ENCODE measurements around the gene HIC1. TPM values are rescaled to one million over a fixed set of nuclear protein-coding genes. Genes with fewer than 3 reads are reported as not detected.

HIC1 gene
- total and polyA plus RNA-seq, 3 experiments from 2014 or later, result 1.3 to 42.7 (median 39.5) TPM

GRCh38 chr17:2110436-2110835, 55.5 kb downstream of the HIC1 start:
- CTCF ChIA-PET, result interaction anchor here (0.7 to 1.5 kb wide), 2 partner anchors 12 to 134 kb away, joined by 3 to 4 read pairs; no protein-coding TSS in a partner anchor
- Histone ChIP-seq H3K27me3 (ENCODE audit: insufficient read depth, low read length, poor library complexity, severe bottlenecking) (no peaks in the 10 kb centered on the region), H3K9me3 (ENCODE audit: low read length) (no peaks in the 10 kb centered on the region), H3K36me3 (ENCODE audit: insufficient read depth, low read length) (no peaks in the 10 kb centered on the region), H3K4me3 (ENCODE audit: low read length) (no peak overlapping the region), H3K27ac (ENCODE audit: low read depth, low read length) (no peak overlapping the region), H3K4me1 (ENCODE audit: insufficient read depth, low read length) (no peaks in the 10 kb centered on the region)
- DNase-seq, result no peak
- POLR2A ChIA-PET, result no interaction called here
- no peaks in the 10 kb centered on the region for H3K9me3 Mint-ChIP-seq
- H3K27ac Mint-ChIP-seq, result peak overlapping the region in 1 of 8 donors; percentile 62
- peaks cover 0 to 9% (median 6%) of the 10 kb centered on the region in 3 donors for H3K4me1 Mint-ChIP-seq
- no peaks in the 10 kb centered on the region for H3K27me3 Mint-ChIP-seq
- H3K36me3 Mint-ChIP-seq, result peaks cover 0 to 26% (median 3%) of the 10 kb centered on the region in 3 donors
- H3K4me3 Mint-ChIP-seq, result no peak overlapping the region

DNA sequence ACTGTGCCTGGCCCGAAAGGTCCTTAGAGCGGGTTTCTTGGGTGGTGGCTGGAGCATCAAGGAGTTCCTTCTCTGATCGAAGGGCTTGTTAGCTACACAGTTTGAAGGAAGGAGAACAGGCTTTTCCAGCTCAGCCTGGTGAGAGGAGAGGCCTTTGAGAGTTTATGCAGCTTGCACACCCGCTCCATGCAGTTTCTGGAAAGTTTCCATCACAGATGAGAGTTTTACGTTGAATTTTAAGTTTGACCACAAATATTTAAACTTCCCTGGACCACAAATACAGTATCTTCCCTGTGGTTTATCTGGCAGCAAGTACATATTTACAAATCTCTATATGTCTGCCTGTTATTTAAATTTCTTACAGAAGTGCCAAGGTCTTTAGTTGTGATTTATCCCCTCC, 56.8 kb downstream of the HIC1 start:
- Mint-ChIP-seq H3K27me3 (no peaks in the 10 kb centered on the region), H3K36me3 (peaks cover 0 to 23% (median under 1%) of the 10 kb centered on the region in 3 donors), H3K4me3 (no peak overlapping the region), H3K4me1 (peaks cover 0 to 9% (median 3%) of the 10 kb centered on the region in 3 donors), H3K27ac (no peak overlapping the region), H3K9me3 (no peaks in the 10 kb centered on the region)
- H3K27me3 ChIP-seq (ENCODE audit: insufficient read depth, low read length, poor library complexity, severe bottlenecking), result no peaks in the 10 kb centered on the region
- no peaks in the 10 kb centered on the region for H3K9me3 ChIP-seq (ENCODE audit: low read length)
- no peaks in the 10 kb centered on the region for H3K4me1 ChIP-seq (ENCODE audit: insufficient read depth, low read length)
- POLR2A ChIA-PET, result no interaction called here
- no peak overlapping the region for H3K4me3 ChIP-seq (ENCODE audit: low read length)
- DNase-seq, result no peak
- CTCF ChIA-PET, result interaction anchor here (1.0 to 1.5 kb wide), 2 partner anchors 9 to 133 kb away, joined by 3 to 4 read pairs; no protein-coding TSS in a partner anchor
- H3K36me3 ChIP-seq (ENCODE audit: insufficient read depth, low read length), result no peaks in the 10 kb centered on the region
- no peak overlapping the region for H3K27ac ChIP-seq (ENCODE audit: low read depth, low read length)

Other genes with a start within 250 kb of the HIC1 start
- gene SMYD4, start 225.2 kb upstream of the HIC1 start, total RNA-seq, result 10 to 100 TPM; 18.7 to 20.1 TPM
- 16.4 TPM for gene SMYD4, start 225.2 kb upstream of the HIC1 start, polyA plus RNA-seq
- 100 to 1,000 TPM; 168 to 192 TPM for gene RPA1, start 225.1 kb upstream of the HIC1 start, total RNA-seq
- 92.3 TPM for gene RPA1, start 225.1 kb upstream of the HIC1 start, polyA plus RNA-seq
- 1 to 10 TPM; 1.0 to 1.2 TPM for gene RTN4RL1, start 29.8 kb upstream of the HIC1 start, total RNA-seq
- 0.32 TPM for gene RTN4RL1, start 29.8 kb upstream of the HIC1 start, polyA plus RNA-seq
- gene DPH1, start 24.9 kb upstream of the HIC1 start, total RNA-seq, result 10 to 100 TPM; 38.5 to 43.8 TPM
- 33.2 TPM for gene DPH1, start 24.9 kb upstream of the HIC1 start, polyA plus RNA-seq
- gene OVCA2, start 13.1 kb upstream of the HIC1 start, total RNA-seq, result 10 to 100 TPM; 54.2 to 56.2 TPM
- gene OVCA2, start 13.1 kb upstream of the HIC1 start, polyA plus RNA-seq, result 60.0 TPM
- 10 to 100 TPM; 53.3 to 54.1 TPM for gene SMG6, start 248.7 kb downstream of the HIC1 start, total RNA-seq
- gene SMG6, start 248.7 kb downstream of the HIC1 start, polyA plus RNA-seq, result 11.2 TPM
- 10 to 100 TPM; 11.7 to 13.4 TPM for gene SRR, start 248.8 kb downstream of the HIC1 start, total RNA-seq
- 5.7 TPM for gene SRR, start 248.8 kb downstream of the HIC1 start, polyA plus RNA-seq